HEK293T (cell line): Measurements from ENCODE around the gene RNU4-1.

ENCODE experiments used
- CTCF ChIA-PET: fragments of 350-600 bp; formaldehyde crosslinking; extraction: SDS; loops from one replicate; lab custom pipeline; 2021; ENCODE audit warnings: antibody characterized with exemption, inconsistent platforms; lab: Yijun Ruan, JAX
- POLR2A ChIA-PET: fragments of 350-600 bp; formaldehyde crosslinking; extraction: SDS; loops from one replicate; lab custom pipeline; 2020; ENCODE audit warnings: antibody characterized with exemption, inconsistent platforms; lab: Yijun Ruan, JAX
- DNase-seq: peaks from one replicate; pipeline ENCODE4 v3.0.0; 2012; ENCODE audit warnings: mixed read lengths; ENCODE audit errors: extremely low spot score
- ARNT ChIP-seq: fragments of 450-650 bp; IDR thresholded peaks from 2 replicates; pipeline ENCODE4 v1.6.1; 2017; ENCODE audit warnings: mild to moderate bottlenecking
- BHLHE40 ChIP-seq: fragments of 450-650 bp; IDR thresholded peaks from 2 replicates; pipeline ENCODE4 v1.6.1; 2016; ENCODE audit warnings: mild to moderate bottlenecking, moderate library complexity, borderline replicate concordance
- CTBP1 ChIP-seq: fragments of 450-650 bp; IDR thresholded peaks from 2 replicates; pipeline ENCODE4 v1.6.1; 2016; ENCODE audit warnings: borderline replicate concordance
- ELF4 ChIP-seq: fragments of 450-650 bp; IDR thresholded peaks from 2 replicates; pipeline ENCODE4 v1.6.1; 2017; ENCODE audit warnings: antibody characterized with exemption
- FOXA1 ChIP-seq: fragments of 450-650 bp; IDR thresholded peaks from 2 replicates; pipeline ENCODE4 v1.6.1; 2016; ENCODE audit warnings: mild to moderate bottlenecking
- FOXK2 ChIP-seq: fragments of 450-650 bp; IDR thresholded peaks from 2 replicates; pipeline ENCODE4 v1.6.1; 2016; ENCODE audit warnings: mild to moderate bottlenecking
- FOXM1 ChIP-seq: fragments of 450-650 bp; IDR thresholded peaks from 2 replicates; pipeline ENCODE4 v1.6.1; 2017; ENCODE audit warnings: mild to moderate bottlenecking, borderline replicate concordance
- HDGF ChIP-seq: fragments of 450-650 bp; IDR thresholded peaks from 2 replicates; pipeline ENCODE4 v1.6.1; 2017; ENCODE audit warnings: antibody characterized with exemption, borderline replicate concordance
- L3MBTL2 ChIP-seq: fragments of 450-650 bp; conservative IDR thresholded peaks from 2 replicates; pipeline ENCODE4 v1.6.1; 2016; ENCODE audit warnings: mild to moderate bottlenecking
- LEF1 ChIP-seq: fragments of 450-650 bp; IDR thresholded peaks from 2 replicates; pipeline ENCODE4 v1.6.1; 2017; ENCODE audit warnings: mild to moderate bottlenecking, borderline replicate concordance
- NFRKB ChIP-seq: fragments of 450-650 bp; IDR thresholded peaks from 2 replicates; pipeline ENCODE4 v1.6.1; 2016; ENCODE audit warnings: mild to moderate bottlenecking, moderate library complexity
- SP1 ChIP-seq: fragments of 450-650 bp; IDR thresholded peaks from 2 replicates; pipeline ENCODE4 v1.6.1; 2017
- SUZ12 ChIP-seq: fragments of 450-650 bp; IDR thresholded peaks from 2 replicates; pipeline ENCODE4 v1.6.1; 2016; ENCODE audit warnings: mild to moderate bottlenecking
- TARDBP ChIP-seq: fragments of 450-650 bp; IDR thresholded peaks from 2 replicates; pipeline ENCODE4 v1.6.1; 2016
- ZNF384 ChIP-seq: fragments of 450-650 bp; IDR thresholded peaks from 2 replicates; pipeline ENCODE4 v1.6.1; 2016
- TF ChIP-seq, protein P1 (sequence below): fragments of 450-650 bp; IDR thresholded peaks from 2 replicates; pipeline ENCODE4 v1.6.1; 2016

The RNU4-1 gene

DNA sequence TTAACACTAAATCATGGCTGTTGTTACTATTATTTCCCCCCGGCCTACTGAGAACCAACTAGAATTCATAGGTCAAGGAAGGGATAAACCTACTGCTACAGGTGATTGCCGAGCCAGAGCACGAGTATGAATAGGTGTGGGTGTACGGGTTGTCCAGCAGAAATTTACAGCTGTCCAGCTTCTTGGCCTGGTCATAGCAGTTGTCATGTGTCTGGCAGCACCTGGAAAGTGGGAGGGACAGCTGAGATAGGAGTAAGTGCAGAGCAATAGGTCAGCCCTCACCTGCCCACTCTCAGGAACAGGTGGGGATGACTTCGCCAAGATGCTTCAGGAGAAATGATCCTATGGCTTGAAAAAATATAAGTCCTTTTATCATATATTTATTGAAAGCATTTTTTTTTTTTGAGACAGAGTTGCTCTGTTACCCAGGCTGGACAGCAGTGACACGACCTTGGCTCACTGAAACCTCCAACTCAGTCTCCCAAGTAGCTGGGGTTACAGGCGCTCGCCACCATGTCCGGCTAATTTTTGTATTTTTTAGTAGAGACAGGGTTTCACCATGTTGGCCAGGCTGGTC, 31.9 kb upstream of the RNU4-1 start:
- TF ChIP-seq BHLHE40 (no peak), ARNT (no peak), SP1 (no peak), L3MBTL2 (no peak), FOXA1 (no peak), FOXM1 (no peak), LEF1 (no peak), ZNF384 (no peak), ELF4 (no peak), FOXK2 (no peak), HDGF (no peak), TARDBP (no peak), SUZ12 (no peak), CTBP1 (no peak)
- TF ChIP-seq, protein P1, sequence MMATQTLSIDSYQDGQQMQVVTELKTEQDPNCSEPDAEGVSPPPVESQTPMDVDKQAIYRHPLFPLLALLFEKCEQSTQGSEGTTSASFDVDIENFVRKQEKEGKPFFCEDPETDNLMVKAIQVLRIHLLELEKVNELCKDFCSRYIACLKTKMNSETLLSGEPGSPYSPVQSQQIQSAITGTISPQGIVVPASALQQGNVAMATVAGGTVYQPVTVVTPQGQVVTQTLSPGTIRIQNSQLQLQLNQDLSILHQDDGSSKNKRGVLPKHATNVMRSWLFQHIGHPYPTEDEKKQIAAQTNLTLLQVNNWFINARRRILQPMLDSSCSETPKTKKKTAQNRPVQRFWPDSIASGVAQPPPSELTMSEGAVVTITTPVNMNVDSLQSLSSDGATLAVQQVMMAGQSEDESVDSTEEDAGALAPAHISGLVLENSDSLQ: no peak
- ChIA-PET POLR2A (interaction anchor here (1.0 kb wide), 1 partner anchor 258 kb away, joined by 3 read pairs; no protein-coding TSS in a partner anchor), CTCF (interaction anchor here (0.6 to 0.7 kb wide), 3 partner anchors 17 to 254 kb away, joined by 3 to 5 read pairs (median 3); no protein-coding TSS in a partner anchor)
- DNase-seq: no peak

DNA sequence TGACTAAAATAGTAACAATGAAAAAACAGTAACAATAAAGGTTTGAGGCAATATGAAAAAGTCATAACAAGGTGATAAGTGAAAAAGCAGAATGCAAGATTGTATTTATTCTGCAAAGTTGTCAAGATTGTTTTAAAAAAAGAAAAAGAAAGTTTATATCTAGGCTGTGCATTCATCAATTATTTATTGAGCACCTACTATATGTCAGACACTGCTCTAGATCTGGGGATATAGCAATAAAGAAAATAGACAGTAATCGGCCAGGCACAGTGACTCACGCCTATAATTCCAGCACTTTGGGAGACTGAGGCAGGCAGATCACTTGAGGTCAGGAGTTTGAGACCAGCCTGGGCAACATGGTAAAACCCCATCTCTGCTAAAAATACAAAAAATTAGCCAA, 30.7 kb upstream of the RNU4-1 start:
- ChIA-PET CTCF (interaction anchor here (0.6 kb wide), 1 partner anchor 22 kb away, joined by 9 read pairs; no protein-coding TSS in a partner anchor), POLR2A (no interaction called here)
- DNase-seq: no peak
- no peak for TF ChIP-seq ELF4
- TF ChIP-seq FOXK2: no peak
- no peak for TF ChIP-seq L3MBTL2

DNA sequence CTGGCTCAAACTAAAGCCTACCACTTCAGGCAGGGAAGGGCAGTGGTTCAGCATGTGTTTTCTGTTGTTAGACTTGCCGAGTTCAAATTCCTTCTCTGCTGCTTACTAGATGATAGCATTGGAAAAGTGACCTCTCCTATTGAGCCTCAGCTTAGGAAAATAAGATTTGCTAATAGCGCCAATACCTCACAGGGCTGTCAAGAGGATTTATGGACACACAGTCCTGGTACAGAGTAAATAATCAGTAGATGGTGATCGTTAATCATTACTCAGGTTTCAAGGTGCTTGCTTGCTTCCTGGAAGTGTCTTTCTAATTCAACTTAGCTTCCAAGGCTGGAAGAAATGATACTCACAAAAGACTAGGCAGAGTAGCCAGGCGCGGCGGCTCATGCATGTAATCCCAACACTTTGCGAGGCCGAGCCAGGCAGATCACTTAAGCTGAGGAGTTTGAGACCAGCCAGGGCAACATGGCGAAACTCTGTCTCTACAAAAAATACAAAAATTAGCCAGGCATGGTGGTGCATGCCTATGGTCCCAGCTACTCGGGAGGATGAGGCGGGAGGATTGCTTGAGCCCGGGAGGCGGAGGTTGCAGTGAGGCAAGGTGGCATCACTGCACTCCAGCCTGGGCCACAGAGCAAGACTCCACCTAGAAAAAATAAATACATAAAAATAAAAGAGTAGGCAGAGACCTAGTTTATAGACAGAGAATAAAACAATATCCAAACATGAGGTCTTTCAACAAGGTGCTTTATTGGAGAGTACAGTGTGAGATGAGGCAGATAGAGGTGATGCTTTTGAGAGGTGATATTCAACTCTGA, 28.6 kb upstream of the RNU4-1 start:
- no peak for DNase-seq
- ChIA-PET CTCF (interaction anchor here (0.6 to 1.8 kb wide), 2 partner anchors 94 to 109 kb away, joined by 3 to 6 read pairs; no protein-coding TSS in a partner anchor), POLR2A (interaction anchor here (1.4 to 3.0 kb wide), 2 partner anchors 29 to 30 kb away, joined by 4 to 19 read pairs; partner anchors contain the start of genes RNU4-1 and RNU4-2)
- TF ChIP-seq NFRKB: no peak
- TF ChIP-seq, protein P1: peak; percentile 81
- no peak for TF ChIP-seq TARDBP

DNA sequence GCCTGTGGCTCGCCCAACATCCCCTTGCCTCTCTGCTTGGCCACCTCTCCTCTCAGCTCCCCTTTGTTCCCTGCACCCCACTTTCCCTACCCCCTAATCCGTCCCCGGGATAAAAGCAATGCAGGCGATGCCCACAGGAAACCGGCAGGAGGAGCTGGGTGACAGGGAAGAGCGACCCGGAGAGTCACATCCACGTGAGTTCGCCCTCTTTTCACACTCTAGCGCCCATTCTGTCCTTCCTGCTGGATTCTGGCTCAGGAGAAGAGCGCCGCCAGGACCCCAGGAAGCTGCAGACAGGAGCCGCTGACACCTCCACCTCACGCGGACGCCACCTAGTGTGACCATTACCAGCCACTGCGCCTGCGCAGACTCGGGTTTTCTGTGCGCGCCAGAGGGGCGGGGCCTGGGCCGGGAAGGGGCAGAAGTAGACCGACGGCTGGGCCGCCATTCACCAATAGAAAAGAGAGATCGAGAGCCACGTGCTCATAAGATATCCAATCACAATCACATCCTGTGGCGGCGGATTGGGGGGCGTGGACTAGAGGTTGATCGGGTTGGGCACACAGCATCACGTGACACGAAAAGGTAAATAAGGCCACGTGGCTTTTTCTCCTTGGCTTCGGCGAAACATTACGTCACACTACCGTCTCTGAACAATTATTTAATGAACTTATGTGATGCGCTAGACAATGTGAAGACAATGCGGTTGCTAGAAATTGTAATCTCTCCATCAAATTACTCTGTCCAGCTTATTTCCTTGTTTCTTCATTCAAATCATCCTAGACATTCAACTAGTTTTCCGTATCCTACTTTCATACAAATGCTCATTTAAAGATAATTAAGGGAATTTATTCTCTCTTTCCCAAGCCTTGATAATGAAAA, 24.4 kb upstream of the RNU4-1 start:
- ChIA-PET POLR2A (interaction anchor here (0.7 to 5.9 kb wide), 13 partner anchors 11 to 264 kb away, joined by 3 to 48 read pairs (median 5); partner anchors contain the start of genes COX6A1, POP5, RNU4-1 and RNU4-2), CTCF (interaction anchor here (0.6 to 1.3 kb wide), 3 partner anchors 13 to 50 kb away, joined by 3 to 12 read pairs (median 5); partner anchors contain the start of gene SIRT4)
- peak; percentile 98 for DNase-seq
- TF ChIP-seq ZNF384: peak; percentile 21; the same call in 1 of the 2 replicates
- no peak for TF ChIP-seq SP1
- TF ChIP-seq L3MBTL2: peak; percentile 98
- no peak for TF ChIP-seq ARNT
- no peak for TF ChIP-seq SUZ12
- TF ChIP-seq ELF4: peak; percentile 41; the same call in 1 of the 2 replicates
- TF ChIP-seq, protein P1: peak; percentile 47; the same call in 1 of the 2 replicates
- peak; percentile 99 for TF ChIP-seq FOXK2
- no peak for TF ChIP-seq HDGF
- peak; percentile 71 for TF ChIP-seq FOXA1

DNA sequence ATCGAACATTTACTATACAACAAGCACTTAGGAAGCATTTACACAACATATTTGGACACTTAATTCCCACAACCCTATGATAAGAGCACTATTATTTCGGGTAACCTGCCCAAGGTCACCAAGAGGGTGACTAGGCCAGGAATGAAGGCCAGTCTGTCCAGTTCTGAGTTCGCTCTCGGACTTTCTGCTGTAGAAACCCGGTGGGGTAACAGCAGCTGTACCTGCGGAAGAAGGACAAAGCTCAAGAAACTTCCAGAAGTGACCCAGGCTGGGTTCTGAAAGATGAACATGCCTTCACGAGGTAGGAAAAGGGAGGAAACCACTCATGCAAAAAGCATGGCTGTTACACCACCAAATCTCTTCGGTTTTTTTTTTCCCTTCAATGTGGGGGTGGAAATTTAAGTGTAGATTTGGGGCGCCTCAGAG, 23.8 kb upstream of the RNU4-1 start:
- TF ChIP-seq HDGF (no peak), LEF1 (no peak), ZNF384 (no peak), SP1 (no peak), SUZ12 (no peak)
- POLR2A ChIA-PET: interaction anchor here (1.0 to 5.9 kb wide), 11 partner anchors 10 to 153 kb away, joined by 3 to 48 read pairs (median 5); partner anchors contain the start of genes RNU4-1, RNU4-2, RPLP0 and SIRT4
- no peak for DNase-seq
- CTCF ChIA-PET: interaction anchor here (0.6 to 1.3 kb wide), 3 partner anchors 12 to 735 kb away, joined by 4 to 12 read pairs (median 5); partner anchors contain the start of gene SIRT4
